Psoas muscle (tissue), 8 donors: ENCODE results near the gene HEXD. TPM values are rescaled to one million over a fixed set of nuclear protein-coding genes. Genes with fewer than 3 reads are reported as not detected.

Experiments used
- ATAC-seq, 4 donors: fragments of 200-7000 bp; cut with Tn5 transposase; one replicate each; pipeline ENCODE4 v1.9.1; 2020; ENCODE audit warnings: moderate library complexity in 3 of 4, mild to moderate bottlenecking in 2 of 4
- DNase-seq, 2 donors: peaks; one replicate each; pipeline ENCODE4 v3.0.0-alpha.2; 2020
- H3K27ac ChIP-seq: fragments of 200-600 bp; one replicate; pipeline ENCODE4 v1.8.0; 2022
- H3K27me3 ChIP-seq, 3 donors: fragments of 200-600 bp in 1 of 3; one replicate each; pipeline versions ENCODE4 v1.6.1 to v1.8.0; 2013 to 2022; ENCODE audit warnings: low read length in 2 of 3, mild to moderate bottlenecking in 2 of 3, moderate library complexity in 1 of 3; ENCODE audit not compliant: insufficient read depth in 3 of 3
- H3K36me3 ChIP-seq, 2 donors: fragments of 200-600 bp in 1 of 2; one replicate each; pipeline versions ENCODE4 v1.6.1 to v1.8.0; 2013 to 2022; ENCODE audit warnings: low read depth in 1 of 2, mild to moderate bottlenecking in 1 of 2, moderate library complexity in 1 of 2; ENCODE audit not compliant: insufficient read depth in 1 of 2
- H3K4me1 ChIP-seq: fragments of 200-600 bp; one replicate; pipeline ENCODE4 v1.8.0; 2022
- H3K4me3 ChIP-seq: fragments of 200-600 bp; one replicate; pipeline ENCODE4 v1.8.0; 2022; ENCODE audit warnings: mild to moderate bottlenecking
- H3K9me3 ChIP-seq: fragments of 200-600 bp; one replicate; pipeline ENCODE4 v1.8.0; 2022
- WGBS, 3 donors: extraction: QIAGEN DNeasy Blood & Tissue Kit; methylation state at CpG; one replicate each; pipeline versions ENCODE4 v1.1.6 to v1.1.7; 2013; 5-methylcytosine and 5-hydroxymethylcytosine counted together
- intact Hi-C, 2 donors: fragments of 100-400 bp; cut with DNase I; formaldehyde crosslinking; loops; one replicate each; pipeline versions ENCODE4 v1.11.0 to v1.14.2; 2022
- polyA plus RNA-seq, 3 donors: library from polyadenylated mRNA; stranded (reverse); fragments of 200-250 nt; gene quantifications; one replicate each; pipeline ENCODE4 v1.2.3, GENCODE V29; 2013
- total RNA-seq, 4 donors: library from RNA; stranded (reverse); fragmentation: NEBNext Ultra II Directional in 2 of 4; extraction: Animal tissue kit (Norgen Biotek cat#: 25700) in 2 of 4; gene quantifications; one replicate each; pipeline versions ENCODE4 v1.2.1 to v1.2.4, GENCODE V29; 2021 to 2023
- TF ChIP-seq, protein P1 (sequence below): fragments of 200-600 bp; IDR thresholded peaks from one replicate; pipeline ENCODE4 v1.8.0; 2022; ENCODE audit warnings: antibody characterized with exemption
- donor health status: healthy with polysubstance abuse.
- donor health status: DM: no; HTN: no; CAD: no; lungs with moderate emphysema.
- donor health status: Bipolar disorder and iron deficiency.
- donor health status: healthy.
- donor health status: DM: yes; HTN: yes; CAD: no.
- donor health status: DM: no; HTN: no; CAD: no.
- donor health status: DM: no; HTN: no; CAD: no.
- donor health status: DM: yes; HTN: yes; CAD: no.

HEXD gene
- total and polyA plus RNA-seq, 7 donors = 17.4 to 29.8 (median 21.3) TPM

GRCh38 chr17:82444284-82444893 is 26.2 kb downstream of the HEXD start:
- peaks cover 0 to 49% of the 10 kb centered on the region in 2 donors for H3K36me3 ChIP-seq
- no peak overlapping the region for H3K27ac ChIP-seq
- intact Hi-C loops = no loop called here
- peaks cover 7% of the 10 kb centered on the region for H3K4me1 ChIP-seq
- no peaks in the 10 kb centered on the region for H3K27me3 ChIP-seq
- TF ChIP-seq, protein P1, sequence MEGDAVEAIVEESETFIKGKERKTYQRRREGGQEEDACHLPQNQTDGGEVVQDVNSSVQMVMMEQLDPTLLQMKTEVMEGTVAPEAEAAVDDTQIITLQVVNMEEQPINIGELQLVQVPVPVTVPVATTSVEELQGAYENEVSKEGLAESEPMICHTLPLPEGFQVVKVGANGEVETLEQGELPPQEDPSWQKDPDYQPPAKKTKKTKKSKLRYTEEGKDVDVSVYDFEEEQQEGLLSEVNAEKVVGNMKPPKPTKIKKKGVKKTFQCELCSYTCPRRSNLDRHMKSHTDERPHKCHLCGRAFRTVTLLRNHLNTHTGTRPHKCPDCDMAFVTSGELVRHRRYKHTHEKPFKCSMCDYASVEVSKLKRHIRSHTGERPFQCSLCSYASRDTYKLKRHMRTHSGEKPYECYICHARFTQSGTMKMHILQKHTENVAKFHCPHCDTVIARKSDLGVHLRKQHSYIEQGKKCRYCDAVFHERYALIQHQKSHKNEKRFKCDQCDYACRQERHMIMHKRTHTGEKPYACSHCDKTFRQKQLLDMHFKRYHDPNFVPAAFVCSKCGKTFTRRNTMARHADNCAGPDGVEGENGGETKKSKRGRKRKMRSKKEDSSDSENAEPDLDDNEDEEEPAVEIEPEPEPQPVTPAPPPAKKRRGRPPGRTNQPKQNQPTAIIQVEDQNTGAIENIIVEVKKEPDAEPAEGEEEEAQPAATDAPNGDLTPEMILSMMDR = no peak
- H3K9me3 ChIP-seq = no peaks in the 10 kb centered on the region
- no peak for ATAC-seq
- 90 to 92% (median 91%) methylated on average over 35 of the region's 35 CpGs for WGBS, 3 donors
- DNase-seq = no peak
- H3K4me3 ChIP-seq = no peak overlapping the region

GRCh38 chr17:82444941-82445521 is 26.9 kb downstream of the HEXD start:
- Histone ChIP-seq H3K9me3 (no peaks in the 10 kb centered on the region), H3K27me3 (no peaks in the 10 kb centered on the region), H3K4me1 (peaks cover 7% of the 10 kb centered on the region), H3K36me3 (peaks cover 0 to 42% of the 10 kb centered on the region in 2 donors), H3K4me3 (no peak overlapping the region), H3K27ac (no peak overlapping the region)
- no peak for ATAC-seq
- intact Hi-C loops = no loop called here
- TF ChIP-seq, protein P1 = no peak
- DNase-seq = no peak
- WGBS, 3 donors = 51 to 59% (median 53%) methylated on average over 18 to 19 of the region's 19 CpGs

GRCh38 chr17:82445542-82445941 is 27.4 kb downstream of the HEXD start:
- DNase-seq (no peak), ATAC-seq (no peak)
- no peak overlapping the region for H3K4me3 ChIP-seq
- H3K4me1 ChIP-seq = peaks cover 7% of the 10 kb centered on the region
- TF ChIP-seq, protein P1 = no peak
- H3K36me3 ChIP-seq = peaks cover 0 to 37% of the 10 kb centered on the region in 2 donors
- intact Hi-C loops = no loop called here
- H3K27me3 ChIP-seq = no peaks in the 10 kb centered on the region
- H3K27ac ChIP-seq = no peak overlapping the region
- 74 to 90% (median 76%) methylated on average over 12 to 13 of the region's 13 CpGs for WGBS, 3 donors
- no peaks in the 10 kb centered on the region for H3K9me3 ChIP-seq

- H3K4me3 ChIP-seq = no peak overlapping the region
- TF ChIP-seq, protein P1 = no peak
- 81 to 88% (median 88%) methylated on average over 15 of the region's 15 CpGs for WGBS, 3 donors
- ATAC-seq (no peak), DNase-seq (no peak)
- H3K27me3 ChIP-seq = no peaks in the 10 kb centered on the region
- intact Hi-C loops = no loop called here
- no peak overlapping the region for H3K27ac ChIP-seq
- peaks cover 0 to 37% of the 10 kb centered on the region in 2 donors for H3K36me3 ChIP-seq
- no peaks in the 10 kb centered on the region for H3K9me3 ChIP-seq
- peaks cover 7% of the 10 kb centered on the region for H3K4me1 ChIP-seq
Measured at GRCh38 chr17:82446124-82446523, 28.0 kb downstream of the HEXD start.
